Measurements from ENCODE around the gene LRP2.

Gene LRP2

GRCh38 chr2:169300636-169301530, 61.5 kb downstream of the LRP2 start:
- TF ChIP-seq CTCF (IDR thresholded peaks at IDR 0.05; ENCODE audit: low read depth, low read length, missing control alignments), result no peak
- H3K4me3 ChIP-seq (ENCODE audit: low read depth, low read length), result no peak overlapping the region
- DNase-seq (ENCODE audit: low read depth), result no peak

GRCh38 chr2:169298007-169298406, 64.3 kb downstream of the LRP2 start:
- no peak for TF ChIP-seq CTCF (IDR thresholded peaks at IDR 0.05; ENCODE audit: low read depth, low read length, missing control alignments)
- no peak for DNase-seq (ENCODE audit: low read depth)
- H3K4me3 ChIP-seq (ENCODE audit: low read depth, low read length), result no peak overlapping the region

- TF ChIP-seq CTCF (IDR thresholded peaks at IDR 0.05; ENCODE audit: low read depth, low read length, missing control alignments), result no peak
- H3K4me3 ChIP-seq (ENCODE audit: low read depth, low read length), result no peak overlapping the region
- DNase-seq (ENCODE audit: low read depth), result no peak
These were observed 68.2 kb downstream of the LRP2 start for GRCh38 chr2:169294001-169294675.

- DNase-seq (ENCODE audit: low read depth), result no peak
- H3K4me3 ChIP-seq (ENCODE audit: low read depth, low read length), result no peak overlapping the region
- no peak for TF ChIP-seq CTCF (IDR thresholded peaks at IDR 0.05; ENCODE audit: low read depth, low read length, missing control alignments)
These were observed 70.8 kb downstream of the LRP2 start for GRCh38 chr2:169291517-169291916.

GRCh38 chr2:169290433-169290832, 71.9 kb downstream of the LRP2 start:
- TF ChIP-seq CTCF (IDR thresholded peaks at IDR 0.05; ENCODE audit: low read depth, low read length, missing control alignments), result no peak
- DNase-seq (ENCODE audit: low read depth), result no peak
- no peak overlapping the region for H3K4me3 ChIP-seq (ENCODE audit: low read depth, low read length)

- H3K4me3 ChIP-seq (ENCODE audit: low read depth, low read length), result no peak overlapping the region
- no peak for DNase-seq (ENCODE audit: low read depth)
- TF ChIP-seq CTCF (IDR thresholded peaks at IDR 0.05; ENCODE audit: low read depth, low read length, missing control alignments), result no peak
These were observed 74.7 kb downstream of the LRP2 start for GRCh38 chr2:169287666-169288065.
